RPMI8226 (cell line): ENCODE data around the gene RYR2.

Experiments
- DNase-seq: peaks from one replicate; pipeline ENCODE4 v3.0.0-alpha.2; 2015

Gene RYR2

DNA sequence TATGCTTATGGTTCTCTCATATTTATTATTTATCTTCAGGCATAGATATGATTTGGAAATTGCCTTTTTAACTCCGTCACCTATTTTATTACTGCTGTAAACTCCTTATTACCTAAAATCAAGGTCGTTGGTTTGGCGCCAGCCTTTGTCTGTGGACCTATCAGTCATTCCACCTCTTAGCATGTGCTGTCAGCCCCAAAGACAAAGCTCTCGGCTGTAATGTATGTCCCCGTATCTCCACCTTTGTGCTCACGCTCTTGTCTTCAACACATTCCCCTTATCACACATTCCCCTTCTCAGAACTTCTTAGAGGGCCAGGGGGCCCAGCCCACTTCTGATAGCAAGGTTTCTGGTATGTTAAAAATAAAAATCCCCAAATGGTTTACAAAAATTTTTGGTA lies 342.2 kb downstream of the RYR2 start:
- no peak for DNase-seq

DNA sequence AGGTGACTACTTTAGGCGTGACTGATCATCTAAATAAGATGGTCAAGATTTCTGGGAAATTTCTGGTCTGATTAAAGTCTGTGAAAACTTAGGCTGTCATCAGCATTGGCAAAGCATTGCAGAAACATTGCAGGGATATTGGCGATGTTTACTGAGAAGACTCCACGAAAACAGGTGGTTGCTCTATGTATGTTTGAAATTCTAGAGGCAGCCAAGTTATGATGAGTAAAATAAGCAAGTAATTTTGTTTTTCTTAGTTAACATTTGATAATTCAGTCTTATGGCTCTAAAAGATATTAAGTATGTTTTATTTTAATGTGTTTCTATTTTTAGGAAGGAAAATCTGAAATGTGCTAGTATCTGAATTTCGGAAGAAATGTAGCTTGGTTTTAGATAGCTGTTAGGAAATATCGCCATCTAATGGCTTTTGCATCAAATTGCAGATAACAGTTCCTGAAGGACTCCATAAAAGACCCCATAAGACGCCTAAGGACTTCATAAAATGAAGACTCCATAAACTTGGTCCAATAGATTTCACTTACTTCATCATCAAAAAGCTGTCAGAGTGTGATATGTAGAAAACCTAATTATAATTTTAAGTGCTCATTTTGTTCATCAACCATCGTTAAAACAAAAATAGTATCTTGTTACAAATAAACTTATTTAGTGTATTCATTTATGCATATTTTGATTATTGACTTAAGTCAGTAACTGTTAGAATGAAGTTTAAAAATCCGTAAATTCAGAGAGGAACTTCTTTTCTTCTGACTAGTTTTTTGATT lies 344.6 kb downstream of the RYR2 start:
- no peak for DNase-seq

DNA sequence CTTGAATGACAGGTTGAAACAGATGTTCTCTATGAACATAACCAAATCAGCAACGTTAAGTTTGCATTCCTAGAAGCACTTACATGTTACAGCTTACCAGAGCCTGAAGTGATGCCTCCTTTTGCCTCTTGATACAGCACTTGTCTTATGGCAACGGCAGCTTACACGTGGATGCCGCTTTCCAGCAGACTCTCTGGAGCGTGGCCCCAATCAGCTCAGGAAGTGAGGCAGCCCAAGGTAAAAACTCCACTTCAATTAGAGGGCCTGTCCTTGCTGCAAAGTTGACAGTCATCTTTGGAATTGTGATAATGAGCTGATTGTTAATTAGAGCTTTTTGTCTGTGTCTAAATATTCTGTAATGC lies 345.1 kb downstream of the RYR2 start:
- DNase-seq: no peak

GRCh38 chr1:237390823-237391222 lies 348.8 kb downstream of the RYR2 start:
- DNase-seq: no peak

- DNase-seq: no peak
Observed at GRCh38 chr1:237393632-237394031, 351.6 kb downstream of the RYR2 start.

- DNase-seq: no peak
Observed at GRCh38 chr1:237394281-237394680, 352.3 kb downstream of the RYR2 start.

DNA sequence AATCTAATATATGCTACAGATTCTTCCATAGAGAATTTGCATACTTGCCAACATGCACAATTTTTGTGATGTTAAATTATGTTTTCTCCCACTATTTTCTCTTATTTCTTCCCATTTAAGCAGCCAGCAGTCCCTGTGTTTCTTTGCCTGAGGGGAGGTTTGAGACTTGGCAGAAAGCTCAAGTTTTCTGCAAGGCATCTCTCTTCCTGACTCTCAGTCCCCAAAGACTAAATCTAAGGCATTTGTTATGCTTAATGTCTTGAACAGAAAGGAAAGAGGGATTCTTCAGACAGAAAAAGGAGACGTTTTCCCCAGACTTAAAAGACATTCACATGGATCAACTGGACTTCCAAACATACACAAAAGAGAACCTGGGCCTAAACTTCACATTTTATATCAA lies 354.4 kb downstream of the RYR2 start:
- DNase-seq: no peak

GRCh38 chr1:237398751-237399150 lies 356.8 kb downstream of the RYR2 start:
- DNase-seq: no peak

DNA sequence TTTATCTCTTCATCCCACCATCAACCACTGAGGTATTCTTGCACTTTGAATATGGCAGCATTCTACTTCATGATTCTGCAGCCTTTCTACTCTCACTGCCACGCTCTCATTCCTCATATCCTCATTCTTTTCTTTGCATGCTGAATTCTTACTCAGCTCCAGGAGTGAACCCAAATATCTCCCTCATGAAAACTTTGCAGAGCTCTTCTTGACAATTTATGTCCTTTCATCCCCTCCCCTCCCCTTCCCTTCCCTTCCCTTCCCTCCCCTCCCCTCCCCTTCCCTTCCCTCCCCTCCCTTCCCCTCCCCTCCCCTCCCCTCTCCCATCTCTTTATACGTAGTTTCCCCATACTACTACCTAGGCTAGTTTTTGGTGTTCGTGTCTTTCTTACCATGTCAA lies 363.9 kb downstream of the RYR2 start:
- no peak for DNase-seq

- no peak for DNase-seq
Observed at GRCh38 chr1:237411621-237412020, 369.6 kb downstream of the RYR2 start.

DNA sequence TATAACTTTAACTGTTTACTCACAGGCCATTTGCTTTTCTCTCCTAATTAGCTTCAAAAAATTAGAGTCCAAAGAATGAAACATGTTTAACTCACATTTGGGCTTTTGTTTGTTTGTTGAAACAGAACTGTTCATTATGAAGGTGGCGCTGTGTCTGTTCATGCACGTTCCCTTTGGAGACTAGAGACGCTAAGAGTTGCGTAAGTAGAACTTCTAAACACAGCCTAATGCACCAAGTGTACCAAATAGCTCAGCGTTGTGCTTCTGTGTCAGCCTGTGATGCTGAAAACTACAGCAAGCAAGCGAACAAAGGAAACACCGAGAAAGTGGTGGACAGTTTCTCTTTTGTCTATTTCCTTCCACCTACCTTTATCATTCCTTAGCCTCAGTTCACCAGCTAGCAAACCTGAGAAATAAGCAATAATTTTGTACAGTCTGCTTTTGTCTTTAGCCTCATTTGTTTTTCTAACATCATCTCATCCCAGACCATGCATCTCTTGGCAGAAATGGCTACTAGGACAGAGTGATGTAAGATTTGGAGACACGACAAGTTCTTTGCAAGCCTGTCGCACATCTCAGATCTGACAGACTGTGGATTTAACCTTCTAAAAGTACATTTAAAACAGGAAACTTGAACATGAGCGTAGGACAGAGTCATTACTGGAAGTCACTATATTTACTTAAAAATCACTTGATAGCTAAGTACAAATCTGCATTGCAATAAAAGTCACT lies 375.1 kb downstream of the RYR2 start:
- DNase-seq: peak; percentile 5

DNA sequence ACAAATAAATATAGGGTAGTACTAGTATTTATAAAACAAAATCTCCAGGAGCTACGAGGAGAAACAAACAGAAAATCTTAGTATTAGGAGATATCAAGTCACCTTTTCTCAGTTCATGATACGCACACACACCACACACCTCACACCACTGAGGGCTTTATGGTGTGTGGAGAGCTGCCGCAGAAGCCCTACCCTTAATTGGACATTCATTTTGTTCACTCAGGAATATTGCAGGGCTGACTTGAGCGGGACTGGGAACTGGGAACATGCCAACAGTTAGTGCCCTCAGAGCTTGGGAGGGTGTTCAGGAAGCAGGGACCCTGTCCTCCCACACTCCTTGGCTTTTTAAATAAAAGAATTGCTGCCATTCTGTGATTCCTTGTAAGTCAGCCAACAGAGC lies 386.8 kb downstream of the RYR2 start:
- no peak for DNase-seq

GRCh38 chr1:237429252-237429651 lies 387.3 kb downstream of the RYR2 start:
- no peak for DNase-seq

- DNase-seq: no peak
Observed at GRCh38 chr1:237431448-237431847, 389.5 kb downstream of the RYR2 start.

GRCh38 chr1:237440346-237440745 lies 398.4 kb downstream of the RYR2 start:
- DNase-seq: no peak

GRCh38 chr1:237444120-237444790 lies 402.3 kb downstream of the RYR2 start:
- DNase-seq: no peak

- DNase-seq: no peak
Observed at GRCh38 chr1:237448042-237448441, 406.1 kb downstream of the RYR2 start.

- no peak for DNase-seq
Observed at GRCh38 chr1:237457573-237457972, 415.6 kb downstream of the RYR2 start.

DNA sequence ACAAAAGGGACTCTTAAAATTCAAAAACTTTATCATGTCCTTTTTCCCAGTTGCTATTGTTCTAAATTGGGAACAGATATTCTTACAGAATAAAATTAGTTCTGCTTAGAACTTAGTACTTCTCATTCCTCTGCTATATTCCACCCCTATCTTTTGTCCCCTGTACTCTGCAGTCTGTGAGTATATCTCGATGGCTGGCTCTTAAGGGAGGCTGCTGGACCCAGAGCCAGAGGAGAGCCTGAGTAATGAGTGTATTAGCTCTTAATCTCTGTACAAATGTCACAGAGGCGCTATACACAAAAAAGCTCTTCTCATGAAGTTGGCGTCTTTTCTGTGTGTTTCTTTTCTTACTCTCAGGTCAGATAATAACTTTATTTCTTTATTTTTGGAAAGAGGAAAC lies 425.3 kb downstream of the RYR2 start:
- DNase-seq: no peak

DNA sequence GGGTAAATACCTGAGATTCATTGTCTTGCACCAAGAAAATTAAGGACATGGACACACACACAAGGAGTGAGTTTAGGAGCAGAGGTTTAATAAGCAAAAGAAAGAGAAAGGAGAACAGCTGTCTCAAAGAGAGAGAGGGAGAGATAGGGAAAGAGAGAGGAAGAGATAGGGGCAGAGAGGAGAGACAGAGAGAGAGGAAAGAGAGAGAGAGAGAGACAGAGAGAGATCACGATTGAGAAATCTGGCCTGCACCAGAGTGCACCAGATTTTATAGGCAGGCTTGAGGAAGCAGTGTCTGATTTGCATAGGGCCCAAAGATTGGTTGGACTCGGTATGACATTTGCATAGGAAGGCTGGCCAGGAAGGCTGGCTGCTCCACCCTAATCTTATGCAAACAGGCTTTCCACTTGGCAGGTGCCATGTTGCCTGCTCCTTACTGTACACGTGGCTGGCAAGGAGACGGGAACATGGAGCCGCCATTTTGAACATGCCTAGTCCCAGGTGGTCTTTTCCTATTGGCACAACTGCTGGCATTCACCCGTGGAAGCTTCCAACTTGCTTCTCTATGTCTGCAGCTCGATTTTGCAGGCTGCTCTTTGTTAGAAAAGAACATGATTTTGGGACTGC lies 428.8 kb downstream of the RYR2 start:
- peak; percentile 13 for DNase-seq

- no peak for DNase-seq
Observed at GRCh38 chr1:237471377-237471776, 429.4 kb downstream of the RYR2 start.

GRCh38 chr1:237471956-237472355 lies 430.0 kb downstream of the RYR2 start:
- DNase-seq: no peak

DNA sequence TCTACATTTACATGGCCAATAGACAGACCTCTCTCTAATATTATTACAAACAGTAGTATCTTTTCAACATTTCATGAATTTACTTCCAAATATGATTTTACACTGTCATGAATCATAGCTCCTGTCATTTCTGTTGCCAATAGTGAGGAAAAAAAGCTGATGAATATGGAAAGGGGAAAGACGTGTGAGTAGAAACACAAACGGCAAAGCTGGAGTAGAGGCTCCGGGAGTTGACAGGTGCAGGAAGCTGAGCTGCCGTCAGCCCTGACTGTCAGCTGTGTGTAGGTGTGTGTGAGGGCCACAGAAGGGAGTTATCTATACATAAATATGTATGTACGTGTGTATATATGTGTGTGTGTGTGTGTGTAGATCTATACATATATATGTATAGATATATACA lies 431.9 kb downstream of the RYR2 start:
- no peak for DNase-seq

GRCh38 chr1:237478082-237478481 lies 436.1 kb downstream of the RYR2 start:
- no peak for DNase-seq
